ENCODE data around the gene THAP4.
"Not testable (repeated sequence)": the region's sequence is repeated elsewhere in the genome, so short reads cannot be mapped to it uniquely, and the experiment has no call there.

Gene THAP4

GRCh38 chr2:241592126-241592845, 44.7 kb downstream of the THAP4 start:
- Mint-ChIP-seq H3K4me3 (no peak overlapping the region), H3K27me3 (no peaks in the 10 kb centered on the region), H3K27ac (ENCODE audit: low read depth) (no peak overlapping the region), H3K9me3 (no peaks in the 10 kb centered on the region), H3K4me1 (no peaks in the 10 kb centered on the region), H3K36me3 (ENCODE audit: insufficient read depth) (peaks cover 6% of the 10 kb centered on the region)
- ATAC-seq (replicated peaks; ENCODE audit: extremely low read depth, poor library complexity, severe bottlenecking) (no peak), DNase-seq (ENCODE audit: low spot score in 2 of 2) (no peak)

GRCh38 chr2:241590496-241591455, 46.2 kb downstream of the THAP4 start:
- not testable (repeated sequence) for H3K4me3 Mint-ChIP-seq; H3K4me1 Mint-ChIP-seq; DNase-seq (ENCODE audit: low spot score in 2 of 2); ATAC-seq (replicated peaks; ENCODE audit: extremely low read depth, poor library complexity, severe bottlenecking); H3K27me3 Mint-ChIP-seq; H3K27ac Mint-ChIP-seq (ENCODE audit: low read depth)
- peaks cover 12% of the 10 kb centered on the region for H3K36me3 Mint-ChIP-seq (ENCODE audit: insufficient read depth)
- peaks cover 11% of the 10 kb centered on the region for H3K9me3 Mint-ChIP-seq

GRCh38 chr2:241589863-241590262, 47.1 kb downstream of the THAP4 start:
- ATAC-seq (replicated peaks; ENCODE audit: extremely low read depth, poor library complexity, severe bottlenecking); H3K4me3 Mint-ChIP-seq; H3K4me1 Mint-ChIP-seq; H3K27ac Mint-ChIP-seq (ENCODE audit: low read depth); DNase-seq (ENCODE audit: low spot score in 2 of 2); H3K36me3 Mint-ChIP-seq (ENCODE audit: insufficient read depth); H3K27me3 Mint-ChIP-seq: not testable (repeated sequence)
- H3K9me3 Mint-ChIP-seq = peaks cover 11% of the 10 kb centered on the region

- Mint-ChIP-seq H3K4me1 (no peaks in the 10 kb centered on the region), H3K36me3 (ENCODE audit: insufficient read depth) (peaks cover 21% of the 10 kb centered on the region), H3K27ac (ENCODE audit: low read depth) (no peak overlapping the region), H3K4me3 (no peak overlapping the region), H3K27me3 (no peaks in the 10 kb centered on the region), H3K9me3 (peaks cover 11% of the 10 kb centered on the region)
- DNase-seq (ENCODE audit: low spot score in 2 of 2) (no peak), ATAC-seq (replicated peaks; ENCODE audit: extremely low read depth, poor library complexity, severe bottlenecking) (no peak)
Measured at GRCh38 chr2:241586564-241587264, 50.2 kb downstream of the THAP4 start.

- no peak for ATAC-seq (replicated peaks; ENCODE audit: extremely low read depth, poor library complexity, severe bottlenecking)
- peaks cover 23% of the 10 kb centered on the region for H3K36me3 Mint-ChIP-seq (ENCODE audit: insufficient read depth)
- no peak overlapping the region for H3K4me3 Mint-ChIP-seq
- H3K4me1 Mint-ChIP-seq = no peaks in the 10 kb centered on the region
- H3K27ac Mint-ChIP-seq (ENCODE audit: low read depth) = no peak overlapping the region
- DNase-seq (ENCODE audit: low spot score in 2 of 2) = no peak
- H3K9me3 Mint-ChIP-seq = peaks cover 11% of the 10 kb centered on the region
- no peaks in the 10 kb centered on the region for H3K27me3 Mint-ChIP-seq
Measured at GRCh38 chr2:241584436-241584835, 52.5 kb downstream of the THAP4 start.

GRCh38 chr2:241582806-241583205, 54.2 kb downstream of the THAP4 start:
- H3K36me3 Mint-ChIP-seq (ENCODE audit: insufficient read depth) = peaks cover 25% of the 10 kb centered on the region
- DNase-seq (ENCODE audit: low spot score in 2 of 2) (no peak), ATAC-seq (replicated peaks; ENCODE audit: extremely low read depth, poor library complexity, severe bottlenecking) (no peak)
- peaks cover 11% of the 10 kb centered on the region for H3K9me3 Mint-ChIP-seq
- no peaks in the 10 kb centered on the region for H3K4me1 Mint-ChIP-seq
- no peaks in the 10 kb centered on the region for H3K27me3 Mint-ChIP-seq
- H3K4me3 Mint-ChIP-seq = no peak overlapping the region
- no peak overlapping the region for H3K27ac Mint-ChIP-seq (ENCODE audit: low read depth)

- H3K4me1 Mint-ChIP-seq = no peaks in the 10 kb centered on the region
- no peak for DNase-seq (ENCODE audit: low spot score in 2 of 2)
- ATAC-seq (replicated peaks; ENCODE audit: extremely low read depth, poor library complexity, severe bottlenecking) = no peak
- H3K4me3 Mint-ChIP-seq = no peak overlapping the region
- no peak overlapping the region for H3K27ac Mint-ChIP-seq (ENCODE audit: low read depth)
- H3K27me3 Mint-ChIP-seq = no peaks in the 10 kb centered on the region
- H3K9me3 Mint-ChIP-seq = peaks cover 11% of the 10 kb centered on the region
- H3K36me3 Mint-ChIP-seq (ENCODE audit: insufficient read depth) = peaks cover 25% of the 10 kb centered on the region
Measured at GRCh38 chr2:241582328-241582727, 54.6 kb downstream of the THAP4 start.

GRCh38 chr2:241579281-241579680, 57.7 kb downstream of the THAP4 start:
- H3K4me3 Mint-ChIP-seq = no peak overlapping the region
- no peaks in the 10 kb centered on the region for H3K9me3 Mint-ChIP-seq
- DNase-seq (ENCODE audit: low spot score in 2 of 2) (no peak), ATAC-seq (replicated peaks; ENCODE audit: extremely low read depth, poor library complexity, severe bottlenecking) (no peak)
- peaks cover 19% of the 10 kb centered on the region for H3K36me3 Mint-ChIP-seq (ENCODE audit: insufficient read depth)
- no peaks in the 10 kb centered on the region for H3K4me1 Mint-ChIP-seq
- no peaks in the 10 kb centered on the region for H3K27me3 Mint-ChIP-seq
- no peak overlapping the region for H3K27ac Mint-ChIP-seq (ENCODE audit: low read depth)

GRCh38 chr2:241577413-241578122, 59.4 kb downstream of the THAP4 start:
- ATAC-seq (replicated peaks; ENCODE audit: extremely low read depth, poor library complexity, severe bottlenecking) = no peak
- H3K4me1 Mint-ChIP-seq = no peaks in the 10 kb centered on the region
- H3K4me3 Mint-ChIP-seq = no peak overlapping the region
- H3K27ac Mint-ChIP-seq (ENCODE audit: low read depth) = no peak overlapping the region
- H3K27me3 Mint-ChIP-seq = no peaks in the 10 kb centered on the region
- H3K36me3 Mint-ChIP-seq (ENCODE audit: insufficient read depth) = peaks cover 9% of the 10 kb centered on the region
- H3K9me3 Mint-ChIP-seq = no peaks in the 10 kb centered on the region
- no peak for DNase-seq (ENCODE audit: low spot score in 2 of 2)

- Mint-ChIP-seq H3K9me3 (no peaks in the 10 kb centered on the region), H3K36me3 (ENCODE audit: insufficient read depth) (peaks cover 8% of the 10 kb centered on the region), H3K27me3 (no peaks in the 10 kb centered on the region), H3K4me1 (no peaks in the 10 kb centered on the region), H3K27ac (ENCODE audit: low read depth) (no peak overlapping the region), H3K4me3 (no peak overlapping the region)
- DNase-seq (ENCODE audit: low spot score in 2 of 2) = no peak
- no peak for ATAC-seq (replicated peaks; ENCODE audit: extremely low read depth, poor library complexity, severe bottlenecking)
Measured at GRCh38 chr2:241576293-241576654, 60.7 kb downstream of the THAP4 start.

- no peak for ATAC-seq (replicated peaks; ENCODE audit: extremely low read depth, poor library complexity, severe bottlenecking)
- no peak overlapping the region for H3K27ac Mint-ChIP-seq (ENCODE audit: low read depth)
- no peak for DNase-seq (ENCODE audit: low spot score in 2 of 2)
- no peak overlapping the region for H3K4me3 Mint-ChIP-seq
- no peaks in the 10 kb centered on the region for H3K9me3 Mint-ChIP-seq
- H3K4me1 Mint-ChIP-seq = no peaks in the 10 kb centered on the region
- no peaks in the 10 kb centered on the region for H3K27me3 Mint-ChIP-seq
- H3K36me3 Mint-ChIP-seq (ENCODE audit: insufficient read depth) = peaks cover 7% of the 10 kb centered on the region
Measured at GRCh38 chr2:241575624-241576292, 61.2 kb downstream of the THAP4 start.
